Calu3 (cell line): ENCODE data around the gene KPNA5. TPM values are rescaled to one million over a fixed set of nuclear protein-coding genes. Genes with fewer than 3 reads are reported as not detected.

ENCODE experiments used
- BruUV-seq: library from RNA; stranded (reverse); fragments of 400-500 nt; replicated peaks from 2 replicates; lab custom pipeline; 2021; lab: Mats Ljungman, UMichigan
- CTCF ChIA-PET: fragments of 300-600 bp; sonication (Branson Sonifier 250); formaldehyde crosslinking; loops from one replicate; lab custom pipeline; 2022; ENCODE audit warnings: antibody characterized with exemption; lab: Charles Lee
- DNase-seq: peaks from one replicate; pipeline ENCODE4 v3.0.0; 2022
- H3K27ac Mint-ChIP-seq: one replicate; pipeline ENCODE4 v1.8.0; 2022; ENCODE audit warnings: mixed read lengths; ENCODE audit not compliant: unreplicated experiment
- H3K27me3 Mint-ChIP-seq: one replicate; pipeline ENCODE4 v1.8.0; 2022; ENCODE audit warnings: mixed read lengths; ENCODE audit not compliant: unreplicated experiment
- H3K36me3 Mint-ChIP-seq: one replicate; pipeline ENCODE4 v1.8.0; 2022; ENCODE audit warnings: mild to moderate bottlenecking, moderate library complexity, mixed read lengths; ENCODE audit not compliant: insufficient read depth, unreplicated experiment
- H3K4me1 Mint-ChIP-seq: one replicate; pipeline ENCODE4 v1.8.0; 2022; ENCODE audit warnings: mild to moderate bottlenecking, low read depth, mixed read lengths; ENCODE audit not compliant: unreplicated experiment
- H3K4me3 Mint-ChIP-seq: one replicate; pipeline ENCODE4 v1.8.0; 2022; ENCODE audit warnings: mild to moderate bottlenecking, low read depth, moderate library complexity, mixed read lengths; ENCODE audit not compliant: unreplicated experiment
- H3K9me3 Mint-ChIP-seq: one replicate; pipeline ENCODE4 v1.8.0; 2022; ENCODE audit warnings: low read depth, mixed read lengths; ENCODE audit not compliant: unreplicated experiment
- CTCF ChIP-seq: fragments of 200-600 bp; IDR thresholded peaks from one replicate; pipeline ENCODE4 v1.8.0; 2022; ENCODE audit warnings: antibody characterized with exemption; ENCODE audit not compliant: unreplicated experiment
- intact Hi-C: fragments of 100-400 bp; cut with micrococcal nuclease; formaldehyde crosslinking; loops from one replicate; pipeline ENCODE4 v1.10.0; 2022; ENCODE audit not compliant: unreplicated experiment
- total RNA-seq: library from RNA; stranded (reverse); gene quantifications from 2 replicates; pipeline ENCODE4 v1.2.3, GENCODE V29; 2022

KPNA5 gene
- total RNA-seq, 1 experiment from 2014 or later: 9.2 TPM

- intact Hi-C loops: loop anchor here (5.0 kb wide), 1 partner anchor 432 kb away; no protein-coding TSS in a partner anchor
- DNase-seq: no peak
- Mint-ChIP-seq H3K9me3 (no peaks in the 10 kb centered on the region), H3K4me1 (no peaks in the 10 kb centered on the region), H3K4me3 (no peak overlapping the region), H3K27ac (no peak overlapping the region), H3K27me3 (no peaks in the 10 kb centered on the region), H3K36me3 (peaks cover 6% of the 10 kb centered on the region)
- BruUV-seq: no TSS peak
- no peak for TF ChIP-seq CTCF
- CTCF ChIA-PET: no interaction called here
Observed at GRCh38 chr6:116649129-116649528, 31.9 kb upstream of the KPNA5 start.

- H3K27ac Mint-ChIP-seq: no peak overlapping the region
- CTCF ChIA-PET: no interaction called here
- H3K36me3 Mint-ChIP-seq: peaks cover 12% of the 10 kb centered on the region
- intact Hi-C loops: no loop called here
- no peak for DNase-seq
- no peaks in the 10 kb centered on the region for H3K4me1 Mint-ChIP-seq
- BruUV-seq: no TSS peak
- H3K9me3 Mint-ChIP-seq: no peaks in the 10 kb centered on the region
- H3K4me3 Mint-ChIP-seq: no peak overlapping the region
- TF ChIP-seq CTCF: no peak
- no peaks in the 10 kb centered on the region for H3K27me3 Mint-ChIP-seq
Observed at GRCh38 chr6:116651916-116652315, 29.1 kb upstream of the KPNA5 start.

- peaks cover 8% of the 10 kb centered on the region for H3K36me3 Mint-ChIP-seq
- DNase-seq: no peak
- H3K9me3 Mint-ChIP-seq: no peaks in the 10 kb centered on the region
- no peak for TF ChIP-seq CTCF
- intact Hi-C loops: no loop called here
- no peak overlapping the region for H3K27ac Mint-ChIP-seq
- peaks cover 20% of the 10 kb centered on the region for H3K4me1 Mint-ChIP-seq
- no peaks in the 10 kb centered on the region for H3K27me3 Mint-ChIP-seq
- BruUV-seq: no TSS peak
- no peak overlapping the region for H3K4me3 Mint-ChIP-seq
- CTCF ChIA-PET: interaction anchor here (0.7 kb wide), 1 partner anchor 1235 kb away, joined by 3 read pairs; no protein-coding TSS in a partner anchor
Observed at GRCh38 chr6:116661594-116661993, 19.4 kb upstream of the KPNA5 start.

- H3K4me1 Mint-ChIP-seq: peaks cover 20% of the 10 kb centered on the region
- DNase-seq: no peak
- intact Hi-C loops: no loop called here
- no peak overlapping the region for H3K27ac Mint-ChIP-seq
- TF ChIP-seq CTCF: no peak
- no TSS peak for BruUV-seq
- peaks cover 4% of the 10 kb centered on the region for H3K36me3 Mint-ChIP-seq
- CTCF ChIA-PET: no interaction called here
- no peak overlapping the region for H3K4me3 Mint-ChIP-seq
- H3K9me3 Mint-ChIP-seq: no peaks in the 10 kb centered on the region
- no peaks in the 10 kb centered on the region for H3K27me3 Mint-ChIP-seq
Observed at GRCh38 chr6:116662202-116662601, 18.8 kb upstream of the KPNA5 start.
